A549 (cell line): ENCODE results near the gene GRK5. TPM values are rescaled to one million over a fixed set of nuclear protein-coding genes. Genes with fewer than 3 reads are reported as not detected.
A peak's percentile ranks its signal among the peaks of the same experiment; 100 is the strongest.

Source experiments
- ATAC-seq, 2 experiments: fragments of 200-7000 bp in 1 of 2; fragments of >200 bp in 1 of 2; cut with Nextera tagmentation in 1 of 2; cut with Tn5 transposase in 1 of 2; 3 replicates each; pipeline versions ENCODE4 v1.8.0 to v1.9.1; 2018 to 2020; ENCODE audit warnings: mild to moderate bottlenecking in 1 of 2, moderate library complexity in 1 of 2
- CTCF ChIA-PET: fragments of 300-600 bp; sonication (Branson Sonifier 250); formaldehyde crosslinking; extraction: SDS; loops from one replicate; lab custom pipeline; 2021; ENCODE audit warnings: antibody characterized with exemption, inconsistent platforms; lab: Yijun Ruan, JAX
- POLR2A ChIA-PET: fragments of 350-600 bp; formaldehyde crosslinking; extraction: SDS; loops from one replicate; lab custom pipeline; 2021; ENCODE audit warnings: antibody characterized with exemption, inconsistent platforms; lab: Yijun Ruan, JAX
- DNase-seq, 2 experiments: peaks; one replicate each; pipeline versions ENCODE4 v3.0.0 to v3.0.0-alpha.2; 2011 to 2016; ENCODE audit warnings: low read depth in 1 of 2, low spot score in 1 of 2
- FAIRE-seq: peaks from 2 replicates; lab custom pipeline; 2011; peaks lifted over from hg19 to GRCh38; lab: Jason Lieb, UNC
- H3K27ac ChIP-seq, 2 experiments: fragments of >200 bp; sonication (Bioruptor Twin); formaldehyde crosslinking; 3 replicates each; pipeline ENCODE4 v1.5.1; 2016 to 2017
- H3K4me1 ChIP-seq: fragments of >200 bp; sonication (Bioruptor Twin); formaldehyde crosslinking; 3 replicates; pipeline ENCODE4 v1.6.1; 2016
- H3K4me2 ChIP-seq: fragments of >200 bp; sonication (Bioruptor Twin); formaldehyde crosslinking; 3 replicates; pipeline ENCODE4 v1.6.1; 2016
- H3K4me3 ChIP-seq: fragments of >200 bp; sonication (Bioruptor Twin); formaldehyde crosslinking; 3 replicates; pipeline ENCODE4 v1.5.1; 2016
- H3K9me3 ChIP-seq: fragments of >200 bp; sonication (Bioruptor Twin); formaldehyde crosslinking; 3 replicates; pipeline ENCODE4 v1.6.1; 2016
- CBX2 ChIP-seq: fragments of 200-600 bp; sonication (generic); IDR thresholded peaks from 2 replicates; pipeline ENCODE4 v1.6.1; 2016; ENCODE audit warnings: low read depth, mild to moderate bottlenecking, borderline replicate concordance
- CBX8 ChIP-seq: fragments of 200-600 bp; sonication (generic); IDR thresholded peaks from 2 replicates; pipeline ENCODE4 v1.6.1; 2016
- CHD2 ChIP-seq: fragments of 150-350 bp; IDR thresholded peaks from 2 replicates; pipeline ENCODE4 v1.6.1; 2014; ENCODE audit warnings: low read length; ENCODE audit not compliant: partially characterized antibody
- CHD4 ChIP-seq: fragments of 200-600 bp; sonication (generic); IDR thresholded peaks from 2 replicates; pipeline ENCODE4 v1.6.1; 2016; ENCODE audit warnings: antibody characterized with exemption, mild to moderate bottlenecking, borderline replicate concordance
- FOXS1 ChIP-seq: fragments of 250-450 bp; sonication (Bioruptor Pico); IDR thresholded peaks from 2 replicates; pipeline ENCODE4 v1.5.0; 2020; ENCODE audit warnings: mild to moderate bottlenecking, moderate library complexity
- HDAC2 ChIP-seq: fragments of 200-600 bp; sonication (generic); IDR thresholded peaks from 2 replicates; pipeline ENCODE4 v1.6.1; 2016
- HOXA7 ChIP-seq: fragments of 250-450 bp; sonication (Bioruptor Pico); IDR thresholded peaks from 2 replicates; pipeline ENCODE4 v1.5.0; 2020; ENCODE audit warnings: mild to moderate bottlenecking, moderate library complexity
- HOXB13 ChIP-seq: fragments of 250-450 bp; sonication (Bioruptor Pico); IDR thresholded peaks from 2 replicates; pipeline ENCODE4 v1.5.0; 2020; ENCODE audit warnings: low read depth, mild to moderate bottlenecking, moderate library complexity
- HOXB5 ChIP-seq: fragments of 250-450 bp; sonication (Bioruptor Pico); IDR thresholded peaks from 2 replicates; pipeline ENCODE4 v1.5.0; 2020; ENCODE audit warnings: mild to moderate bottlenecking, moderate library complexity
- KDM1A ChIP-seq: fragments of 200-600 bp; sonication (generic); IDR thresholded peaks from 2 replicates; pipeline ENCODE4 v1.6.1; 2016; ENCODE audit warnings: low read depth, mild to moderate bottlenecking
- KDM5A ChIP-seq: fragments of 200-600 bp; sonication (generic); IDR thresholded peaks from 2 replicates; pipeline ENCODE4 v1.6.1; 2016; ENCODE audit warnings: antibody characterized with exemption, mild to moderate bottlenecking
- MAFK ChIP-seq: fragments of 450-650 bp; IDR thresholded peaks from 2 replicates; pipeline ENCODE4 v1.6.1; 2014; ENCODE audit not compliant: partially characterized antibody
- MYC ChIP-seq: IDR thresholded peaks from 2 replicates; pipeline ENCODE4 v1.6.1; 2012; ENCODE audit warnings: mild to moderate bottlenecking, inconsistent platforms, low read length, improper control_type of control experiment, borderline replicate concordance
- POLR2AphosphoS2 ChIP-seq: conservative IDR thresholded peaks from 2 replicates; pipeline ENCODE4 v1.6.1; 2012; ENCODE audit warnings: low read length, improper control_type of control experiment, inconsistent platforms
- RAD21 ChIP-seq, 2 experiments: fragments of >200 bp in 1 of 2; sonication (Bioruptor Twin) in 1 of 2; formaldehyde crosslinking in 1 of 2; IDR thresholded peaks in 1 of 2; conservative IDR thresholded peaks in 1 of 2; 2 replicates in 1 of 2; 3 replicates in 1 of 2; pipeline ENCODE4 v1.6.1; 2012 to 2018; ENCODE audit warnings: inconsistent platforms in 1 of 2
- SMC3 ChIP-seq: fragments of >200 bp; sonication (Bioruptor Twin); formaldehyde crosslinking; IDR thresholded peaks from 3 replicates; pipeline ENCODE4 v1.6.1; 2018; ENCODE audit warnings: inconsistent platforms
- TFCP2L1 ChIP-seq: fragments of 250-450 bp; sonication (Bioruptor Pico); IDR thresholded peaks from 2 replicates; pipeline ENCODE4 v1.5.0; 2021; ENCODE audit warnings: mild to moderate bottlenecking
- ZC3H11A ChIP-seq: fragments of 450-650 bp; IDR thresholded peaks from 2 replicates; pipeline ENCODE4 v1.6.1; 2014; ENCODE audit warnings: antibody characterized with exemption, mild to moderate bottlenecking
- ZFP36 ChIP-seq: fragments of 450-650 bp; IDR thresholded peaks from 2 replicates; pipeline ENCODE4 v1.6.1; 2014; ENCODE audit warnings: borderline replicate concordance; ENCODE audit not compliant: partially characterized antibody
- ZSCAN20 ChIP-seq: fragments of 250-450 bp; sonication (Bioruptor Pico); IDR thresholded peaks from 2 replicates; pipeline ENCODE4 v1.8.0; 2022; ENCODE audit warnings: mild to moderate bottlenecking, moderate library complexity
- WGBS: methylation state at CpG from one replicate; pipeline ENCODE4 v1.1.6; 2017; ENCODE audit errors: missing lambda C conversion rate; 5-methylcytosine and 5-hydroxymethylcytosine counted together
- polyA plus RNA-seq, 4 experiments: library from polyadenylated mRNA; depleted of rRNA in 3 of 4; stranded (reverse); fragments of >200 nt; fragmentation: RNase III in 1 of 4; extraction: RNeasy Plus Mini Kit Qiagen cat#74134 plus additional on column Dnase treatment in 1 of 4; gene quantifications; 2 replicates in 3 of 4; 3 replicates in 1 of 4; pipeline ENCODE4 v1.2.3, GENCODE V29; 2011 to 2017
- TF ChIP-seq, protein P1 (sequence below): fragments of >200 bp; sonication (Bioruptor Twin); formaldehyde crosslinking; IDR thresholded peaks from 3 replicates; pipeline ENCODE4 v1.5.1; 2016
- TF ChIP-seq, protein P2 (sequence below): fragments of >200 bp; sonication (Bioruptor Twin); formaldehyde crosslinking; IDR thresholded peaks from 2 replicates; pipeline ENCODE4 v1.6.1; 2016
- TF ChIP-seq, protein P3 (sequence below): IDR thresholded peaks from 2 replicates; pipeline ENCODE4 v1.6.1; 2012
- TF ChIP-seq, protein P4 (sequence below): fragments of >200 bp; sonication (Bioruptor Twin); formaldehyde crosslinking; IDR thresholded peaks from 3 replicates; pipeline ENCODE4 v1.6.1; 2016
- TF ChIP-seq, protein P5 (sequence below): IDR thresholded peaks from 2 replicates; pipeline ENCODE4 v1.6.1; 2012; ENCODE audit warnings: low read depth, borderline replicate concordance
- TF ChIP-seq, protein P6 (sequence below): fragments of 200-600 bp; sonication (generic); IDR thresholded peaks from 2 replicates; pipeline ENCODE4 v1.6.1; 2016; ENCODE audit warnings: antibody characterized with exemption, mild to moderate bottlenecking, moderate library complexity
- TF ChIP-seq, protein P7 (sequence below): fragments of 250-450 bp; sonication (Bioruptor Pico); IDR thresholded peaks from 2 replicates; pipeline ENCODE4 v1.5.0; 2021; ENCODE audit warnings: mild to moderate bottlenecking, moderate library complexity, borderline replicate concordance

GRK5 gene
- polyA plus RNA-seq, 2 of the 4 experiments (the other 2 are of a cell fraction): 5.0 to 7.9 TPM

DNA sequence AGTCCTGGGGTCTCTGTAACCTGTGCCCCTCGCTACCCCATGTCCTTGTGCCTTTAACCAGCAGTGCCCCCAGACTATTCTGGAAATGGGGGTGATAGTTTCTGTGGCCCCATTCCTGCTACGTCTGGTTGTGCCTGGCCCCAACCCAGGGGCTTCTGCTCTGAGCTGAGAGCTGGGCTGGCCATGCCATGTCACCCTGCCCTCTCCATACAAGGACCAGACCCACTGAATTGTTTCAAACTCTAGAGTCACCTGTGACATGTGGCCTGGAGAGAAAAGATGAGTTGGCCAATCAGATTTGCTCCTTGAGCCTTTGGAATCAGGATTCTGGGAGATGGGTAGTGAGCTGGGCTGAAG is 108.6 kb downstream of the GRK5 start:
- peak overlapping the region; percentile 96 to 98 for H3K27ac ChIP-seq

DNA sequence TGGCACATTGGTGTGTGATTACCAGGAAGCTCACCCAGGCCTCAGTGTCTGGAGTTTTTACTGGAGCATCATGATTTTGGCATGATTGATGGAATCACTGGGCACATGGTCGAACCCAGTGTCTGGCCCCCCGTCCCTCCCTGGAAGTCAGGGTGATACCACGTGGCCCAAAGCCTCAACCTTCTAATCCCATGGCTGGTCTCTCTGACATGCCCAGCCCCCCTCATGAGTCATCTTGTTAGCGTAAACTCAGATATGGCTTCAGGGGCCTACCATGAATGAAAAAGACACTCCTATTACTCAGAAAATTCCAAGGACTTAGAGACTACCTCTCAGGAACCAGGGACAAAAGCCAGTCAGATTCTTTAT is 109.3 kb downstream of the GRK5 start:
- H3K4me2 ChIP-seq: peak overlapping the region; percentile 84
- TF ChIP-seq RAD21 (conservative IDR thresholded peaks at IDR 0.05 in 1 of 2, IDR thresholded peaks at IDR 0.05 in 1 of 2): no peak
- no peak for TF ChIP-seq CBX2
- no peak for TF ChIP-seq SMC3
- no peak for TF ChIP-seq CBX8
- no peak for TF ChIP-seq KDM1A
- peak; percentile 88 for TF ChIP-seq MYC
- TF ChIP-seq ZC3H11A: no peak
- TF ChIP-seq, protein P1, sequence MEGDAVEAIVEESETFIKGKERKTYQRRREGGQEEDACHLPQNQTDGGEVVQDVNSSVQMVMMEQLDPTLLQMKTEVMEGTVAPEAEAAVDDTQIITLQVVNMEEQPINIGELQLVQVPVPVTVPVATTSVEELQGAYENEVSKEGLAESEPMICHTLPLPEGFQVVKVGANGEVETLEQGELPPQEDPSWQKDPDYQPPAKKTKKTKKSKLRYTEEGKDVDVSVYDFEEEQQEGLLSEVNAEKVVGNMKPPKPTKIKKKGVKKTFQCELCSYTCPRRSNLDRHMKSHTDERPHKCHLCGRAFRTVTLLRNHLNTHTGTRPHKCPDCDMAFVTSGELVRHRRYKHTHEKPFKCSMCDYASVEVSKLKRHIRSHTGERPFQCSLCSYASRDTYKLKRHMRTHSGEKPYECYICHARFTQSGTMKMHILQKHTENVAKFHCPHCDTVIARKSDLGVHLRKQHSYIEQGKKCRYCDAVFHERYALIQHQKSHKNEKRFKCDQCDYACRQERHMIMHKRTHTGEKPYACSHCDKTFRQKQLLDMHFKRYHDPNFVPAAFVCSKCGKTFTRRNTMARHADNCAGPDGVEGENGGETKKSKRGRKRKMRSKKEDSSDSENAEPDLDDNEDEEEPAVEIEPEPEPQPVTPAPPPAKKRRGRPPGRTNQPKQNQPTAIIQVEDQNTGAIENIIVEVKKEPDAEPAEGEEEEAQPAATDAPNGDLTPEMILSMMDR: no peak
- peak; percentile 36; the same call in 1 of the 2 replicates for TF ChIP-seq CHD4
- peak; percentile 85; the same call in 1 of the 2 replicates for TF ChIP-seq HOXB13
- TF ChIP-seq TFCP2L1 (CRISPR knock-in tag): peak; percentile 66; the same call in 1 of the 2 replicates
- TF ChIP-seq, protein P2, sequence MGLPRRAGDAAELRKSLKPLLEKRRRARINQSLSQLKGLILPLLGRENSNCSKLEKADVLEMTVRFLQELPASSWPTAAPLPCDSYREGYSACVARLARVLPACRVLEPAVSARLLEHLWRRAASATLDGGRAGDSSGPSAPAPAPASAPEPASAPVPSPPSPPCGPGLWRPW: no peak
- no peak for TF ChIP-seq POLR2AphosphoS2
- TF ChIP-seq, protein P3, sequence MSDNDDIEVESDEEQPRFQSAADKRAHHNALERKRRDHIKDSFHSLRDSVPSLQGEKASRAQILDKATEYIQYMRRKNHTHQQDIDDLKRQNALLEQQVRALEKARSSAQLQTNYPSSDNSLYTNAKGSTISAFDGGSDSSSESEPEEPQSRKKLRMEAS: peak; percentile 98
- peak; percentile 45 for TF ChIP-seq CHD2
- no peak for TF ChIP-seq HDAC2
- TF ChIP-seq, protein P4, sequence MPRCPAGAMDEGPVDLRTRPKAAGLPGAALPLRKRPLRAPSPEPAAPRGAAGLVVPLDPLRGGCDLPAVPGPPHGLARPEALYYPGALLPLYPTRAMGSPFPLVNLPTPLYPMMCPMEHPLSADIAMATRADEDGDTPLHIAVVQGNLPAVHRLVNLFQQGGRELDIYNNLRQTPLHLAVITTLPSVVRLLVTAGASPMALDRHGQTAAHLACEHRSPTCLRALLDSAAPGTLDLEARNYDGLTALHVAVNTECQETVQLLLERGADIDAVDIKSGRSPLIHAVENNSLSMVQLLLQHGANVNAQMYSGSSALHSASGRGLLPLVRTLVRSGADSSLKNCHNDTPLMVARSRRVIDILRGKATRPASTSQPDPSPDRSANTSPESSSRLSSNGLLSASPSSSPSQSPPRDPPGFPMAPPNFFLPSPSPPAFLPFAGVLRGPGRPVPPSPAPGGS: 0 out of 3 replicates have a peak, but pooled peaks have one; percentile 32
- no peak for TF ChIP-seq HOXA7 (CRISPR knock-in tag)
- TF ChIP-seq, protein P5, sequence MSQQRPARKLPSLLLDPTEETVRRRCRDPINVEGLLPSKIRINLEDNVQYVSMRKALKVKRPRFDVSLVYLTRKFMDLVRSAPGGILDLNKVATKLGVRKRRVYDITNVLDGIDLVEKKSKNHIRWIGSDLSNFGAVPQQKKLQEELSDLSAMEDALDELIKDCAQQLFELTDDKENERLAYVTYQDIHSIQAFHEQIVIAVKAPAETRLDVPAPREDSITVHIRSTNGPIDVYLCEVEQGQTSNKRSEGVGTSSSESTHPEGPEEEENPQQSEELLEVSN: peak; percentile 92
- peak; percentile 8; the same call in 1 of the 2 replicates for TF ChIP-seq FOXS1
- TF ChIP-seq ZFP36: no peak
- TF ChIP-seq MAFK: no peak
- peak; percentile 87 for TF ChIP-seq HOXB5
- TF ChIP-seq, protein P6, sequence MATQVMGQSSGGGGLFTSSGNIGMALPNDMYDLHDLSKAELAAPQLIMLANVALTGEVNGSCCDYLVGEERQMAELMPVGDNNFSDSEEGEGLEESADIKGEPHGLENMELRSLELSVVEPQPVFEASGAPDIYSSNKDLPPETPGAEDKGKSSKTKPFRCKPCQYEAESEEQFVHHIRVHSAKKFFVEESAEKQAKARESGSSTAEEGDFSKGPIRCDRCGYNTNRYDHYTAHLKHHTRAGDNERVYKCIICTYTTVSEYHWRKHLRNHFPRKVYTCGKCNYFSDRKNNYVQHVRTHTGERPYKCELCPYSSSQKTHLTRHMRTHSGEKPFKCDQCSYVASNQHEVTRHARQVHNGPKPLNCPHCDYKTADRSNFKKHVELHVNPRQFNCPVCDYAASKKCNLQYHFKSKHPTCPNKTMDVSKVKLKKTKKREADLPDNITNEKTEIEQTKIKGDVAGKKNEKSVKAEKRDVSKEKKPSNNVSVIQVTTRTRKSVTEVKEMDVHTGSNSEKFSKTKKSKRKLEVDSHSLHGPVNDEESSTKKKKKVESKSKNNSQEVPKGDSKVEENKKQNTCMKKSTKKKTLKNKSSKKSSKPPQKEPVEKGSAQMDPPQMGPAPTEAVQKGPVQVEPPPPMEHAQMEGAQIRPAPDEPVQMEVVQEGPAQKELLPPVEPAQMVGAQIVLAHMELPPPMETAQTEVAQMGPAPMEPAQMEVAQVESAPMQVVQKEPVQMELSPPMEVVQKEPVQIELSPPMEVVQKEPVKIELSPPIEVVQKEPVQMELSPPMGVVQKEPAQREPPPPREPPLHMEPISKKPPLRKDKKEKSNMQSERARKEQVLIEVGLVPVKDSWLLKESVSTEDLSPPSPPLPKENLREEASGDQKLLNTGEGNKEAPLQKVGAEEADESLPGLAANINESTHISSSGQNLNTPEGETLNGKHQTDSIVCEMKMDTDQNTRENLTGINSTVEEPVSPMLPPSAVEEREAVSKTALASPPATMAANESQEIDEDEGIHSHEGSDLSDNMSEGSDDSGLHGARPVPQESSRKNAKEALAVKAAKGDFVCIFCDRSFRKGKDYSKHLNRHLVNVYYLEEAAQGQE: no peak
- TF ChIP-seq ZSCAN20: peak; percentile 59; the same call in 1 of the 2 replicates

More for the DNA sequence above, 108.6 kb downstream of the GRK5 start:
- Histone ChIP-seq H3K4me1 (peaks cover 72% of the 10 kb centered on the region), H3K4me3 (no peak overlapping the region)
- TF ChIP-seq, protein P7, sequence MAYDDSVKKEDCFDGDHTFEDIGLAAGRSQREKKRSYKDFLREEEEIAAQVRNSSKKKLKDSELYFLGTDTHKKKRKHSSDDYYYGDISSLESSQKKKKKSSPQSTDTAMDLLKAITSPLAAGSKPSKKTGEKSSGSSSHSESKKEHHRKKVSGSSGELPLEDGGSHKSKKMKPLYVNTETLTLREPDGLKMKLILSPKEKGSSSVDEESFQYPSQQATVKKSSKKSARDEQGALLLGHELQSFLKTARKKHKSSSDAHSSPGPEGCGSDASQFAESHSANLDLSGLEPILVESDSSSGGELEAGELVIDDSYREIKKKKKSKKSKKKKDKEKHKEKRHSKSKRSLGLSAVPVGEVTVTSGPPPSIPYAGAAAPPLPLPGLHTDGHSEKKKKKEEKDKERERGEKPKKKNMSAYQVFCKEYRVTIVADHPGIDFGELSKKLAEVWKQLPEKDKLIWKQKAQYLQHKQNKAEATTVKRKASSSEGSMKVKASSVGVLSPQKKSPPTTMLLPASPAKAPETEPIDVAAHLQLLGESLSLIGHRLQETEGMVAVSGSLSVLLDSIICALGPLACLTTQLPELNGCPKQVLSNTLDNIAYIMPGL: no peak
- no peak for TF ChIP-seq KDM5A
- TF ChIP-seq, all 56 proteins: peak for 0
- DNase-seq (no peak), ATAC-seq (no peak), FAIRE-seq (no peak)
- Histone ChIP-seq H3K4me2 (peak overlapping the region; percentile 84), H3K9me3 (no peaks in the 10 kb centered on the region)
- ChIA-PET POLR2A (interaction anchor here (0.9 to 2.5 kb wide), 2 partner anchors 10 to 109 kb away, joined by 4 to 13 read pairs; partner anchors contain the start of gene GRK5), CTCF (interaction anchor here (0.6 to 3.4 kb wide), 9 partner anchors 9 to 121 kb away, joined by 3 to 15 read pairs (median 3); partner anchors contain the start of gene GRK5)
- WGBS: 73% methylated on average over 1 of the region's 2 CpGs

More for the DNA sequence above, 109.3 kb downstream of the GRK5 start:
- no peak overlapping the region for H3K4me3 ChIP-seq
- WGBS: 2% methylated on average over 4 of the region's 4 CpGs
- H3K4me1 ChIP-seq: peaks cover 73% of the 10 kb centered on the region
- H3K27ac ChIP-seq: peak overlapping the region; percentile 96 to 98
- POLR2A ChIA-PET: interaction anchor here (0.9 to 2.5 kb wide), 2 partner anchors 10 to 110 kb away, joined by 4 to 13 read pairs; partner anchors contain the start of gene GRK5
- no peaks in the 10 kb centered on the region for H3K9me3 ChIP-seq
- DNase-seq (peak; percentile 92 to 94), FAIRE-seq (no peak), ATAC-seq (peak; percentile 60 to 68)
- CTCF ChIA-PET: interaction anchor here (0.9 to 3.4 kb wide), 3 partner anchors 10 to 117 kb away, joined by 3 to 15 read pairs (median 3); no protein-coding TSS in a partner anchor
